GM19324 (cell line): ENCODE results near the gene PHF12.
"Not testable (repeated sequence)": the region's sequence is repeated elsewhere in the genome, so short reads cannot be mapped to it uniquely, and the experiment has no call there.

Experiments
- ATAC-seq: cut with Tn5 transposase; IDR thresholded peaks from one replicate; pipeline ENCODE4 v1.9.1; 2021; ENCODE audit warnings: mild to moderate bottlenecking, moderate library complexity; ENCODE audit not compliant: unreplicated experiment, low FRiP score

The PHF12 gene

DNA sequence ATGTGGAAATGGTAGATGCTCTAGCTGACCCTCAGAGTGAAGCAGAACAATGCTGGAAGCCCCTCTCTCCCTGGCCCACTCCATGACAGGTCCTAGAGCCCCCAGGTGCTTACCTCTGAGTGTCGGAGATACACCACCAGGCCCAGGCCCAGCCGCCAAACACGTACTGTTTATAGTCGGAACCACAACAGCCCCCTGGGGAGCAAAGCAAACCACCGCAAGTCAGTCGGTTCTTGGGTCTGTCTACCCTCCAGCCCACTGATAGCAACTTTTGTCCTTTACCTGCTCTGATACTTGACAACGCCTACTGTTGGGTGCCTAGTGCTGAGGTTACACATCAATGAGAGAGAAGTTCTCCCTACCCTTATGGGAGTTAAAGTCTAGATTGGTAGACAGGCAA is 62.5 kb downstream of the PHF12 start:
- ATAC-seq: no peak

DNA sequence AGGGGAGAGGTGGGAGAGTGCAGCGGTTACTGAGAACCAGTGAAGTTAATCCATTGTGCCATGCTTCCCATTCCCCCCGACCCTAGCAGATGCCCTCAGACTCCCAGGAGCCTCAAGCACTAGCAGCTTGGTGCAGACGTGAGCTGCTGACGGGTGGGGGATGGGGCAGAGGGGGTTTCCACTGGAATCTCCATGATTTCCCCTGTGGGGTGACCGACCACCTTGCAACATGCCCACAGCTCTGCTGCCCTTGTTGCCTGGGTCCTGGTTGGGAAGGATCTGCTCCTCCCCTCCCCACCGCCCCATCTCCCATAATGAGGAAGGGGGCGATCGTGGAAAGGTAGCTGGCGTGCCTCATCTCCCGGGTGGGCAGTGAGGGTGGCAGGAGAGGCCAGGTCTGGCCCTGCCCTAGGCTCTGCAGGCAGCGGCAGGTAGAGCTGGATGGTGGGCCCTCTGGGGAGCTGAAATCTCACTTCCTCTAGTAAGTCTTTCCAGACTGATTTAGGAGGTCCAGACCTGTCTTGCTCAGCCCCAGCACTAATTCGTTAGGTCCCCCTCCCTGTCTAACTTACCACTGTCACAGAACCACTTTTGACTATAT is 63.3 kb downstream of the PHF12 start:
- ATAC-seq: no peak

DNA sequence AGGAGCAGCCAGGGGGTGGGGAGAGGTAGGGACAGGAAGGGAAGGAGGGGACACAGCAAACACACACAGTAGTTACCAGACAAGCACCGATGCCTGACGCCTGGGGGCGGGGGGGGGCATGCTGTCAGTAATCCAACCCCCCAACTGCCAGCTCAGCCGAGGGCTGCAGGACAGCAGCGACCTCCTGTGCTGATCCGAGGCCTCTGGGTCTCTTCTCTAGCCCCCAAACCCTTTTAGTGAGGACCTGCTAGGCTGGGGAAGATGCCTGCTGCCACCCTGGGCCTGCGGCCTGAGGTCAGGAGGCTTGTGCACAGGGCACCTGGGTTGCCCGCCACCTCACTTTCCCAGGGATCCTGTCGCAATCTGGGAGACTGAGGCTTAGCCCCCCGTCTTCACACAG is 65.4 kb downstream of the PHF12 start:
- ATAC-seq: no peak

DNA sequence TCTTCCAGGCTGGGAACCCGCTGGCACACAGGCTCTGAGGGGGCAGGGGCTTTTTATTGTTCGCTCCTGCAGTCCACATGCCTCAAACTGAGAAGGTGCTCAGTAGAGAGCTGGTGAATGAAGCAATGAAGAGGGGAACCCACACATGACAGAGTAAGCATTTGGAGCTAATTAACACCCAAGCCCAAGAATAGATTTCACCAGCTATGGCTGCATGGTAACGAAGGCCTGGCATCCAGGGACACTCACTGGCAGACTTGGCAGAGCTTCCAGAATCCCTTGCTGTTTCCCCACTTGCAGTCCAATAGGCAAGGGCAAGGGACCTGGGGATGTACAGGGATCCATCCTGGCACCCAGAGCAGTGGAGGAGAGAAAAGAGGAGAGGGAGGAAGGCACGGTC is 66.0 kb downstream of the PHF12 start:
- no peak for ATAC-seq

DNA sequence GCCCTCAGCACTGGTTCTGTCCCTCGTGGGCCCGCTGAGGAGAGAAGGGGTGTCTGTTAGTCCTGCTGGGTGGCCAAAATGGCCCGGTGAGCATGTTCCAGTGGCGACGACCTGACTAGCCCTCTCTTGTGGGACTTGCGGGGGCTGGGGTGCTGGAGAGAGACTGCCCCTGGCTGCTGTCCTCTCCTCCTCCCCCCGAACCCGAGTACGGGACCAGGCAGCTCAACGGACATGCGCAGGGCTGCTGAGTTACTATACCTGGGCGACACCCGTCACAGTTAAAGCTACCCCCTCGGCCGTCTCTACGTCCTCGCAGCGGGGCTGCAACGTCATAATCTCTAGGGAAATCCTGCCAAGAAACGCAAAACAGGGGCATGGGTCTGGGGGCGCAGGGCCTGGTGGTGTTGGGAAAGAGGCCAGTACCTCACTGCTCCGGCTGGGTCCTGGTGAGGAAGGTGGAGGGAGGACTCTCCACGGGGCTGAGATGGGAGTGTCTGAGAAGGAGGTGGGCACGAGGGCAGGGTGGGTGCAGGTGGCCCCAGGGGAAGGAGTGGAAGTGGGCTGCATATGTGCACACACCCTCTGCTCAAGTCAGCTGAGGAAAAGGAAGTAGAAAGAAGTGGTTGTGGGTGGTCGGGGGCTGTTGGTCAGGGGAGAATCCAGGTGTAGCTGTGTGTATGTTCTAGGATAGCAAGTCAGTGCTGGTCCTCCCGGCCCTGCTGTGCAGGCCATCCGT is 67.2 kb downstream of the PHF12 start:
- no peak for ATAC-seq

DNA sequence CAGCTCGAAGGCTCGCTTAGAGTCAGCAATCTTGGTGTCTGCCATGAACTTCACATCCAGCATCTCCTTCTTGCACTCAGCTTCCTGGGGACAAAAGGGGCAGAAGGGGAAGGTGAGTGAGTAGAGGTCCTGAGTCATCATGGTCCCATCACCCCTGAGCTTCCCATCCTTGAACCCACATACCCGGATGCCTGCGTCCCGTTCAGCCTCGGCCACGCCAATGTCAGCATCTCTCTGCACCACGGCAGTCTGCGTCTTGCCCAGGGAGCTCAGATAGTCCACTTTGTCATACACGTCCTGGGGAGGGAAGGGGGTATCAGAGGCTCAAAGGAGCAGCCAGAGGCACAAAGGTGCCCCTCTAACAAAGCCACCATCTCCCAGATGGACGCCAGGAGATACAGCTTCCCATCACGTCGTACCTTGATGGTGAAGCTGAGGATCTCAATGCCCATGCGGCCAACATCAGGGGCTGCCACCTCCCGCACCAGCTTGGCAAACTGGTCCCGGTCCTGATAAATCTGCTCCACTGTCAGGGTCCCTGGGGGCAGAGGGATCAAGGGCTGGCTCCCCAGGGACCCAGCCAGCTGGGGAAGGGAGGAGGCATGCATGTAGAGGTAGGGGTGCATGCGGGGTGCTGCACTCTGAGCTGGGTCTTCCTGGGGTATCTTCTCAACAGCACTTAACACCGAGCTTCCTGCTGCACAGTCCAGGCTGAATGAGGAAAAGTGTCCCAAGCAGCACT is 69.0 kb downstream of the PHF12 start:
- no peak for ATAC-seq

DNA sequence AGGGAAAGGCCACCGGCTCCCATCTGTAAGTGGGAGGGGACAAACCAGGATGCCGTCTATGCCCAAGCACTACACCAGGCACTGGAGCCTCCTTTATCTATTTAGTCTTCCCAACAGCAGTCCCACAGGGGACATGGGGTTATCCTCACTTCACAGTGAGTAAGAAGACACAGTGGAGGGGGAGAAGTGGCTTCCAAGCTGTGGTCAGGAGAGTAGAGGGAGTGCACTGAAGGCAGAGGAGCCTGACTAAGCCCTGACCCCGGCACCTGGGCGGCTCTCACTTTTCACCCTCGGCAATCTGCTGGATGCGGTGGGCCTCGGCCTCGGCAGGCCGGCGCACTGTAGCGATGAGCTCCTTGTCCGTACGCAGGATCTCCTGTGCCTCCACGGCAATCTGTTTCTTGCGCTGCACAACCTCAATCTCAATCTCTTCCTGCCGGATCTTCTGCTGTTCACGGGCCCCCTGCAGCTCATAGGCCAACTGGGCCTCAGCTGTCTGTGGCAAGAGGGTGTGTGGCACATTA is 69.7 kb downstream of the PHF12 start:
- ATAC-seq: no peak

DNA sequence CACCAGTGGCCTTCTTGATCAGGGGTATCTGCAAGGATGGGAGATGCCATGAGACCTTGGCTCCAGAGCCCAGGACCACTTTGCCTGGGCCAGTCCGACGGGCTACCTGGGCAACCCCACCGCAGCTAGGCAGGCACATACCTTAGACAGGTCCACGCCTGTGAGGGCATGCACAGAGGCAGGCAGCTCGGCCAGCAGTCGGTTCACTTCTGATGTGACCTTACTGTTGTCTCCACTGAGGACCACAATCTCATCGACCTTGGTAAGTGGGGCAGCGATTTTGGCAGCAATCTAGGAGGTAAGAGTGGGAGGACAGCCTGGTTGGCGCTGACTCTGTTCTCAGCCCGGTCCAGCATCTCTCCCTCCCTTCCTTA is 70.8 kb downstream of the PHF12 start:
- ATAC-seq: no peak

DNA sequence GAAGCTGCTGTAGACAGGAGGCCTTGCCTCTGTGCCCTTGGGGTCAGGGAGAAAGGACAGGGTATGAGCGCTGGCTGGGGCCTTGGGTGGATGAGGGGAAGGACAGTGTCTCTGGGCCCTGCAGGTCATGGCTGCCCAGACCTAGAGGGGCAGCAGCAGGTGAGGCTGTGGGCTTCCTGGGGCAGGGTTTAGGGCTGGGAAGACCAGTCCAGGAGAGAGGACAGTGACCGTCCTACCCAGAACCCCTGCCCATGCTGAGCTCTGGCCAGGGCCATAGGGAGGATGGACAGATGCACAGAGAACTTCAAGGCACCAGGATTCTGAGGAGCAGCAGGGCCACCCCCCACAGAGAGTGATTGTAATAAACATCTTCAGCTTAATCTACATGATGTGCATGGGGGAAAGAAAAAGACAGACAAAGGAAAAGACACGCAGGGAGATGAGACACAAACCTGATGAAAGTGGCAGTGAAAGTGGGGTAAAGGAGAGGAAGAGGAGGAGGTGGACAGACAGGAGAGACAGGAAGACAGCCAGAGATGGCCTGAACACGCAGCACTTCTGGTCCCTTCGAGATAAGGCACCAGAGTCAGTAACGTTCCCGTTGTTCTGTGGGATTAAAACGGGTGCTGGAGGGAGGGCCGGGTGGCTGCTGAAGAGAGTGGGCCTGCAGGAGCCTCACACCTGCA is 71.3 kb downstream of the PHF12 start:
- no peak for ATAC-seq

DNA sequence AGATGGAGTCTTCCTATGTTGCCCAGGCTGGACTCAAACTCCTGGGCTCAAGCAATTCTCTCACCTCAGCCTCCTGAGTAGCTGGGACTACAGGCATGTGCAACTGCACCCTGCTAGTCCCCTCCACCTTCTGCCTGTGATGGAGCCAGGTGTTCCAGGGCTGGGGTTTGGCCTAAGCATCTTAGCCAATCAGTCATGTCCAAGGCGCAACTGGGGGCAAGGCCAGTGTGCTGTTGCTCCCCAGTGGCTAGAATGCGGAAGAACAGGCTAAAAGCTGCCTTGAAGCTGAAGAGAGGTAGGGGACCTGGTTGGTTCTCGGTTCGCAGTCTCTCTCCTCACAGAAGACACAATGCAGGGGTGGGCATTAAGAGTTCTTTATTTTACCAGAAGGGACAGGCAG is 72.3 kb downstream of the PHF12 start:
- no peak for ATAC-seq

DNA sequence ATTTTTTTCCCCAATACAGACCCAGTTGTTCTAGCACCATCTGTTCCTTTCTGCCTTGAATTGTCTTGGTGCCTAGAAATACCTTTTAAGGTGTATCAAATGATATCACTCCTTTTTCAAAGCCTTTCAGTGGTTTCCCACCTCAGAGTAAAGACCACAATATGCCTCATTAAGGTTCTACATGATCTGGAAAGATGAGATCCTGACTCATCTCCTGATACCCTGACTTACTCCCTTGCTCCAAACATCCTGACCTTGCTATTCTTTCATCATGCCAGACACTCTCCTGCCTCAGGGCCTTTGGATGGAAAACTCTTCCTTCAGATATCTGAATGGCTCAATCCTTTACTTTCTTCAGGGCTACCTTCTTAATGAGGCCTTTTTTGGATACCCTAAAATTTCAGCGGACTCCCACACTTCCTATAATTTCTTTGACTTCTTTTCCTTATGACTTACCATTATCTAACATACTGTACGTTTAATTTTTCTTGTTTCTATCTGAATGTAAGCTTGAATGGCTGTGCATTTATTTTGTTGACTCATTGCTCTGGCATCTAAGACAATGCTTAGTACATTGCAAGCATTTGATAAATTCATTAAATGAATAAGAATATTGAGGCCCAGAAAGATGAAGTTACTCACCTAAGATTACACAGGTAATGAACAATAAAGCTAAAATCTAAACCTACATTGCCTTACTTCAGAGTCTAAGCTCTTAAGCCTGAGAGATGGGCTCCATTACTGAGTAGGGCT is 73.0 kb downstream of the PHF12 start:
- ATAC-seq: no peak

DNA sequence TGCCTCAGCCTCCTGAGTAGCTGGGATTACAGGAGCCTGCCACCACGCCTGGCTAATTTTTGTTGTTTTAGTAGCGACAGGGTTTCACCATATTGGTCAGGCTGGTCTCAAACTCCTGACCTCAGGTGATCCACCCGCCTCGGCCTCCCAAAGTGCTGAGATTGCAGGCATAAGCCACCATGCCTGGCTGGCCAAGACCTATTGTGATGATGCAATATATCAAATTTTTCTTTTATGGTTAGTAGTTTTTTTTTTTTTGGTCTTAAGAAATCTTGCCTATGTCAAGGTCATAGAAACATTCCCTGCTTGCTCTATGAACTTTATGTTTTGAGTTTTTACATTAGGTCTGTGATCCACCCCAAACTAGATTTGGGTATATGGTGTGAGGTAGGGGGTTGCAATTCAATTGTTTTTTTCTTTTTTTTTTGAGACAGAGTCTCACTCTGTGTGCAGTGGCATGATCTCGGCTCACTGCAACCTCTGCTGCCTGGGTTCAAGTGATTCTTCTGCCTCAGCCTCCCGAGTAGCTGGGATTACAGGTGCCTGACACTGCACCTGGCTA is 74.1 kb downstream of the PHF12 start:
- ATAC-seq: not testable (repeated sequence)

DNA sequence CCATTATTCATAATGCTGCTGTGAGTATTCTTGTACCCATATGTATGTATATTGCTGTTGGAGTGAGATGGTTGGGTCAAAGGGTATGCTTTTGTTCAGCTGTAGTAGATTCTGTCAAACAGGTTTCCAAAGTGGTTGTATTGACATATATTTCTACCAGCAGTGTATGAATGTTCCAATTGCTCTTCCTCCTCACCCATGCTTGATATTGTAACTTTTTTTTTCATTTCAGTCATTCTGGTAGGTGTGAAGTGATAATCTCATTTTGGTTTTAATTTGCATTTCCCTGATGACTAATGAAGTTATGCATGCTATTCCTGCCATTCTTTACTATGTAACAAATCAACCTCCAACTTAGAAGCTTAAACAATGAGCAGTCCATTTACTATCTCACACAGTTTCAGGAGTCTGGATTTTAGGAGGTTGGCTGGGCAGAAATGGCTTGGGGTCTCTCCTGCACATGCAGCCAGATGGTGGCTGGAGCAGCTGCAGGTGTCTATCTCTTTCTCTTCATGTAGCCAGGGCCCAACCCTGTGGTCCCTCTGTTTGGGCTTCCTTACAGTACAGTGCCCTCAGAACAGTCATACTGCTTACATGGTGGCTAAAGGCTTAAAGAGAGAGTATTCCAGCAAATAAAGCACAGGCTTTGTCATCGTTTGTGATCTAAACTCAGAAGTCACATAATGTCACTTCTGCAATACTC is 75.3 kb downstream of the PHF12 start:
- no peak for ATAC-seq

DNA sequence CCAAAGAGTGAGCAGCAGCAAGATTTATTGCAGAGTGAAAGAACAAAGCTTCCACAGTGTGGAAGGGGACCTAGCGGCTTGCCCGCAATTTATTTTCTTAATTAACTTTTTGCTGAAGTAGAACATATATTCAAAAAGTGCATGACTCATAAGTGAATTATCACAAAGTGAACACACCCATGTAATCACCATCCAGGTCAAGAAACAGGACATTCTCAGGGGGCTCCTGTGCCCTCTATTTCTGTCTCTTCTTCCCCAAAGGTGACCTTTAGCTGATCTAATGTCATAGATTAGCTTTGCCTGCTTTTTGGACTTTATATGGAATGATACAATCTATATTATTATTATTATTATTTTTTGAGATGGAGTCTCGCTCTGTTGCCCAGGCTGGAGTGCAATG is 76.6 kb downstream of the PHF12 start:
- ATAC-seq: no peak

DNA sequence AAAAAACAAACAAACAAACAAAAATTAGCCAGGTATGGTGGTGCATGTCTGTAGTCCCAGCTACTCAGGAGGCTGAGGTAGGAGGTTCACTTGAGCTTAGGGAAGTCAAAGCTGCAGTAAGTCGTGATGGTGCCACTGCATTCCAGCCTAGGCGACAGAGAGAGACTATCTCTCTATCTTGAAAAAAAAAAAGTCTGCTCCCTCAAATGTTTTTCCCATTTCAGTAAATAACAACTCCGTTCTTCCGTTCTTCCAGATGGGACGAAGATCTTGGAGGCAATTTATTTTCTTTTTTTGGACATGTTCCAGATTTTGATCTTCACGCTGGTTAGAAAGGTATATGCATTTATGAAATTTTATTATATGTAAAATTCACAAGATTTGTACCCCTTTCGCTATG is 77.5 kb downstream of the PHF12 start:
- no peak for ATAC-seq

DNA sequence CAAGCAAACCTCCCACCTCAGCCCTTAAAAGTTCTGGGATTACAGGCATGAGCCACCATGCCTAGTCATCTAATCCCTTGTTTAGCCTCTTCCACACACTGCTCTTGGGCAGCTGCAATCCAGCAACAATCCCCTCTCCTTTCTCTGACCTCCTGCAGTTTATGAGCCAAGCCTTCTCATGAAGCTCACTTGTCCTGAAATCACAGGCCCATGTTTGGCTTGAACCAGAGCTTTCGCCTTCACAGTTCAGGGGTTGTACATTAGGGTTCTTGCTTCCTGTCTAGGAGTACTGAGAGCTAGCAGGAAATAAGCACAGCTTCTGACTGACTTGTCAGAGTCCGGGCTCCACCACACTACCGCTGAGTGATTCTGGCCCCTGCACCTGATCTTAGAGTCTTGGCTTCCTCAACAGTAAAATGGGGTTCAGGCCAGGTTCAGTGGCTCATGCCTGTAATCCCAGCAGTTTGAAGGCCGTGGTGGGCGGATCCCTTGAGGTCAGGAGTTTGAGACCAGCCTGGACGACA is 80.2 kb downstream of the PHF12 start:
- ATAC-seq: peak; percentile 70

DNA sequence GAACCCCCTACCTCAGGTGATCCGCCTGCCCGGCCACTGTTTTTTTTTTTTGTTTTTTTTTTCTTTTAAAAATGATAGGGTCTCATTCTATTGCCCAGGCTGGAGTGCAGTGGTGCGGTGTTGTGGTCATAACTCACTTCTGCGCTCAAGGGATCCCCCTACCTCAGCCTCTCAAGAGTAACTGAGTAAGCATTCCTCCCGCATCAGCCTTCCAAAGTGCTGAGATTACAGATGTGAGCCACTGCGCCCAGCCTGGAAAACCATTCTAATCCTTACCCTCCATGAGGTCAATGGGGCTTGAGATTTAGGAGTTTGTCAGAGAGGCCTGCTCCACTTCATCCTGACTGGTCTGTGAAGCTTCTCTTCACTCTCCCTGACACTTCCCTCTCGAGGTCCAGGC is 84.0 kb downstream of the PHF12 start:
- ATAC-seq: no peak

DNA sequence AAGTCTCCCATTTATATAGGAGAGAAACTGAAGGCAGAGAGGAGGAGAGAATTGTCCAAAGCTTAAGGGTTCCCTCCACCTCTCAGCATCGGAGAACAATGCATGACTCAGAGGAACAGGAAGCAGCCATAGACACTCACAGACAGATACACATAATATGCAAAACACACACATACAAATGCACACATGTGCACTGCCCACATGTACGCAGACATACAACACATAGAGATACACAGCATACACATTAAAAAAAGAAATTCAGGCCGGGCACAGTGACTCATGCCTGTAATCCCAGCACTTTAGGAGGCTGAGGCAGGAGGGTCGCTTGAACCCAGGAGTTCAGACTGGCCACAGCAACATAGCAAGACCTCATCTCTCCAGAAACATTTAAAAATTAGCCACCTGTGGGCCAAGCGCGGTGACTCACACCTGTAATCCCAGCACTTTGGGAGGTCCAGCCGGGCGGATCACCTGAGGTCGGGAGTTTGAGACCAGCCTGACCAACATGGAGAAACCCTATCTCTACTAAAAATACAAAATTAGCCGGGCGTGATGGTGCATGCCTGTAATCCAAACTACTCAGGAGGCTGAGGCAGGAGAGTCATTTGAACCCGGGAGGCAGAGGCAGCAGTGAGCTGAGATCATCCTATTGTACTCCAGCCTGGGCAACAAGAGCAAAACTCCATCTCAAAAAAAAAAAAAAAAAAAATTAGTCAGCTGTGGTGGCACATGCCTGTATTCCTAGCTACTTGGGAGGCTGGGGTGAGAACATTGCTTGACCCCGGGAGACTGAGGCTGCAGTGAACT is 85.2 kb downstream of the PHF12 start:
- ATAC-seq: no peak
